ENCODE measurements around the gene CABP4.
"Not testable (repeated sequence)": the region's sequence is repeated elsewhere in the genome, so short reads cannot be mapped to it uniquely, and the experiment has no call there.

The CABP4 gene

DNA sequence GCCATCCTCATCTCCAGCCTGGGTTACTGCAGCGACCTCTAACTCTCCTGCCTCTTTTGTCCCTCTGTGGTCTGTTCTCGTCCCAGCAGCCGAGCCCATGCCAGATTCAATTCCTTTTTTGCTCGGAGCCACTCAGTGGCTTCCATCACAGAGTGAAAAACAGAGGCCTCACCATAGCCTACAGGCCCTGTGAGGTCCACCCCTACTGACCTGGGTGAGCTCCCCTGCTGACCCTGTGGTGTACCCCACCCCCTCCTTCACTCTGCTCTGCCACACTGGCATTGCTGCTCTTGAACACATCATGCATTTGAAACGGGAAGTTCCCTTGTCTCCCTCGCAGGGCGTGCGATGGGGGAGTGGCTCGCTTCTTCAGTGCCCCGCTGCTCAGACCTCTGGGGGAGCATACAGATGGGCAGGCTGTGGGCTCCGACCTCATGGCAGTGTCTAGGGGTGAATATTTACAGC is 29.7 kb downstream of the CABP4 start:
- no peak overlapping the region for H3K27ac ChIP-seq

DNA sequence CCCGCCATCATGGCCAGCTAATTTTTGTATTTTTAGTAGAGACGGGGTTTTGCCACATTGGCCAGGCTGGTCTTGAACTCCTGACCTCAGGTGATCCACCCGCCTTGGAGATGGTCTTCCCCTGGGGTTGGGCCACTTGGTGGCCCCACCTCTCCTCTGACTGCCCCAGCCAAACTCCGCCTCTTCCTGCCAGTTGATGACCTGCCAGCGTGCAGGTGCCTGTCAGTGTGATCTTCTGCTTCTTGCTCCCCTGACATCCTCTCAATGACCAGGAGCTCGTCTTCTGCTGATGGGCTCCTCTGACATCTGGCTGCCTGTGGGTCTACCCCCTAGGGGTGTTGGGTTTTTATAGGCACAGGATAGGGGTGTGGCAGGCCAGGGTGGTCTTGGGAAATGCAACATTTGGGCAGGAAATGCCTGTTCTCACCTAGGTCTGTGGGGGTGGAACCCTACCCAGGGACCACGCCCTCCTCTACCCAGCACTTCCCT is 30.8 kb downstream of the CABP4 start:
- H3K27ac ChIP-seq: not testable (repeated sequence)

More for the DNA sequence above, 29.7 kb downstream of the CABP4 start:
- TF ChIP-seq, protein P1, sequence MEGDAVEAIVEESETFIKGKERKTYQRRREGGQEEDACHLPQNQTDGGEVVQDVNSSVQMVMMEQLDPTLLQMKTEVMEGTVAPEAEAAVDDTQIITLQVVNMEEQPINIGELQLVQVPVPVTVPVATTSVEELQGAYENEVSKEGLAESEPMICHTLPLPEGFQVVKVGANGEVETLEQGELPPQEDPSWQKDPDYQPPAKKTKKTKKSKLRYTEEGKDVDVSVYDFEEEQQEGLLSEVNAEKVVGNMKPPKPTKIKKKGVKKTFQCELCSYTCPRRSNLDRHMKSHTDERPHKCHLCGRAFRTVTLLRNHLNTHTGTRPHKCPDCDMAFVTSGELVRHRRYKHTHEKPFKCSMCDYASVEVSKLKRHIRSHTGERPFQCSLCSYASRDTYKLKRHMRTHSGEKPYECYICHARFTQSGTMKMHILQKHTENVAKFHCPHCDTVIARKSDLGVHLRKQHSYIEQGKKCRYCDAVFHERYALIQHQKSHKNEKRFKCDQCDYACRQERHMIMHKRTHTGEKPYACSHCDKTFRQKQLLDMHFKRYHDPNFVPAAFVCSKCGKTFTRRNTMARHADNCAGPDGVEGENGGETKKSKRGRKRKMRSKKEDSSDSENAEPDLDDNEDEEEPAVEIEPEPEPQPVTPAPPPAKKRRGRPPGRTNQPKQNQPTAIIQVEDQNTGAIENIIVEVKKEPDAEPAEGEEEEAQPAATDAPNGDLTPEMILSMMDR (IDR thresholded peaks at IDR 0.05): no peak
- no peak for TF ChIP-seq ZFX (IDR thresholded peaks at IDR 0.05; ENCODE audit: borderline replicate concordance)

DNA sequence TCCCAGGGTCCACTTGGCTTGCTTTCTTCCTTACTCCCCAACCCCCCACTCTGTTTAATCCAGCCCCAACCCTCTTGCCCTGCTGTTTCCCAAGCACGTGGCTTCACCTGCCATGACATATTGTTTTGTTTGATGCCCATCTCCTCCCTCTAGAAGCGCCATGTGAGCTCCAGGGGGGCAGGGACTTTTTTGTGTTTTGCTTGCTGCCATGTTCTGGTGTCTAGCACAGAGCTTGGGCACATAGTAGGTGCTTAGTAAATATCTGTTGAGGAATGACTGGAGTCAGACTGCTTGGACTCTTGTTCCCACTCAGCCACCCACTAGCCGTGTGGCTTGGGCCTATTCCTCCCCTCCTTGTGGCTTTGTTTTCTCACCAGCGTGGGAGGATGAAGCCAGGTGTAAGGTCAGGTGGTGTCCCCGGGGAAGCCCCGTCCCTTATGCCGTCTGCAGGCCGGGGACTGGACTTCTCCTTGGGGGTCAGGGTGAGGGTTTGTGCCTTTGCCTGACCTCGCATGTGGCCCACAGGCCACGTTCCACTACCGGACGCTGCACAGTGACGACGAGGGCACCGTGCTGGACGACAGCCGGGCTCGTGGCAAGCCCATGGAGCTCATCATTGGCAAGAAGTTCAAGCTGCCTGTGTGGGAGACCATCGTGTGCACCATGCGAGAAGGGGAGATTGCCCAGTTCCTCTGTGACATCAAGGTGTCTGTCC is 31.5 kb downstream of the CABP4 start:
- H3K27ac ChIP-seq: no peak overlapping the region
- TF ChIP-seq ZFX (IDR thresholded peaks at IDR 0.05; ENCODE audit: borderline replicate concordance): no peak
- TF ChIP-seq, protein P1 (IDR thresholded peaks at IDR 0.05): no peak

DNA sequence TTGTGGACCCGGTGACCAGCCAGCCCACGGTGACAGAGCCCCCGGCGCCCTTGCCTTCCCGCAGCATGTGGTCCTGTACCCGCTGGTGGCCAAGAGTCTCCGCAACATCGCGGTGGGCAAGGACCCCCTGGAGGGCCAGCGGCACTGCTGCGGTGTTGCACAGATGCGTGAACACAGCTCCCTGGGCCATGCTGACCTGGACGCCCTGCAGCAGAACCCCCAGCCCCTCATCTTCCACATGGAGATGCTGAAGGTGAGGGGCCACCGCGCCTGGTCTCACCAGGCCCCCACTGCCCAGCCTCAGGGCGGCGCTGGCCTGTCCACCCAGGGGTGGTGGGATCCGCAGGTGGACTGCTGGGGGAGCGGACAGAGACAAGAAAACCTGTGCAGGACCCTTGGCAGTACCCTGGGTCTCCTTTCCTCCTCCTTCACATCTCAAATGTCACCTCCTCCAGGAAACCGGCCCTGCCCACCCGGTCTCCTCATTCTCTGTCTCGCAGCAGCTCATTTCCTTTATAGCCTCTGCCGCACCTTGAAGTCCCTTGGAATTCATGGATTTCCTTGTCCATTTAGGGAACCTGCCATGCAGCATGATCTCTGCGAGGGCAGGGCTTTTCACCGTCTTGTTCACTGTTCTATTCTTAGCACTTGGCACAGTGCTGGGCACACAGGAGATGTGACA is 34.2 kb downstream of the CABP4 start:
- TF ChIP-seq, protein P1 (IDR thresholded peaks at IDR 0.05): no peak
- TF ChIP-seq ZFX (IDR thresholded peaks at IDR 0.05; ENCODE audit: borderline replicate concordance): no peak
- H3K27ac ChIP-seq: no peak overlapping the region

DNA sequence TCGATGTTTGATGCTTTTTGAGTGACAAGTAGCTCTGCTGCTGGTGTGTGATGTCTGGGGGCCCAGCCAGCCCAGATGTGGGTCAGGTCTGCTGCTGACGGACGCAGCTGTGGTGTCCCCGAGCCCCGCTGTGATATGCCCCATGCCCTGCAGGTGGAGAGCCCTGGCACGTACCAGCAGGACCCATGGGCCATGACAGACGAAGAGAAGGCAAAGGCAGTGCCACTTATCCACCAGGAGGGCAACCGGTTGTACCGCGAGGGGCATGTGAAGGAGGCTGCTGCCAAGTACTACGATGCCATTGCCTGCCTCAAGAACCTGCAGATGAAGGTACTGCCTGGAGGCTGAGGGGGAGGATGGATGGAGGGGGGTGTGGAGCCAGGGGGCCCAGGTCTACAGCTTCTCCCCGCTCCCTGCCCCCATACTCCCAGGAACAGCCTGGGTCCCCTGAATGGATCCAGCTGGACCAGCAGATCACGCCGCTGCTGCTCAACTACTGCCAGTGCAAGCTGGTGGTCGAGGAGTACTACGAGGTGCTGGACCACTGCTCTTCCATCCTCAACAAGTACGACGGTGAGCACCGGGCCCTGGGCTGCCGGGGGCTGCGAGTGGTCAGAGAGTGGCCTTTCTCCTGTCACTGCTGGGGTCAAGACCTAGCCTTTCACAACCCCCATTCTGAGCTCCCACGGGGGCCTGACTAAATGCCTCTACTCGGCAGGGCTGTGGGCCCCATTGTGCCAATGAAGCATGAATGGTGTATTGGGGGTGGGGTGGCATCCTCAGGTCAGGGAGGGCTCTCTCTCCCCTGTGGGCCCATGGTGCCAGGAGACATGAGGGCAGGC is 35.0 kb downstream of the CABP4 start:
- TF ChIP-seq ZFX (IDR thresholded peaks at IDR 0.05; ENCODE audit: borderline replicate concordance): no peak
- TF ChIP-seq, protein P1 (IDR thresholded peaks at IDR 0.05): no peak
- no peak overlapping the region for H3K27ac ChIP-seq

DNA sequence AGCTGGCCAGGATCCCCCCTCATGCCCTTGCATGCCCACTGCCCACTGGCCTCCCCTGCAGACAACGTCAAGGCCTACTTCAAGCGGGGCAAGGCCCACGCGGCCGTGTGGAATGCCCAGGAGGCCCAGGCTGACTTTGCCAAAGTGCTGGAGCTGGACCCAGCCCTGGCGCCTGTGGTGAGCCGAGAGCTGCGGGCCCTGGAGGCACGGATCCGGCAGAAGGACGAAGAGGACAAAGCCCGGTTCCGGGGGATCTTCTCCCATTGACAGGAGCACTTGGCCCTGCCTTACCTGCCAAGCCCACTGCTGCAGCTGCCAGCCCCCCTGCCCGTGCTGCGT is 35.5 kb downstream of the CABP4 start:
- no peak overlapping the region for H3K27ac ChIP-seq
- TF ChIP-seq ZFX (IDR thresholded peaks at IDR 0.05; ENCODE audit: borderline replicate concordance): no peak
- TF ChIP-seq, protein P1 (IDR thresholded peaks at IDR 0.05): no peak

DNA sequence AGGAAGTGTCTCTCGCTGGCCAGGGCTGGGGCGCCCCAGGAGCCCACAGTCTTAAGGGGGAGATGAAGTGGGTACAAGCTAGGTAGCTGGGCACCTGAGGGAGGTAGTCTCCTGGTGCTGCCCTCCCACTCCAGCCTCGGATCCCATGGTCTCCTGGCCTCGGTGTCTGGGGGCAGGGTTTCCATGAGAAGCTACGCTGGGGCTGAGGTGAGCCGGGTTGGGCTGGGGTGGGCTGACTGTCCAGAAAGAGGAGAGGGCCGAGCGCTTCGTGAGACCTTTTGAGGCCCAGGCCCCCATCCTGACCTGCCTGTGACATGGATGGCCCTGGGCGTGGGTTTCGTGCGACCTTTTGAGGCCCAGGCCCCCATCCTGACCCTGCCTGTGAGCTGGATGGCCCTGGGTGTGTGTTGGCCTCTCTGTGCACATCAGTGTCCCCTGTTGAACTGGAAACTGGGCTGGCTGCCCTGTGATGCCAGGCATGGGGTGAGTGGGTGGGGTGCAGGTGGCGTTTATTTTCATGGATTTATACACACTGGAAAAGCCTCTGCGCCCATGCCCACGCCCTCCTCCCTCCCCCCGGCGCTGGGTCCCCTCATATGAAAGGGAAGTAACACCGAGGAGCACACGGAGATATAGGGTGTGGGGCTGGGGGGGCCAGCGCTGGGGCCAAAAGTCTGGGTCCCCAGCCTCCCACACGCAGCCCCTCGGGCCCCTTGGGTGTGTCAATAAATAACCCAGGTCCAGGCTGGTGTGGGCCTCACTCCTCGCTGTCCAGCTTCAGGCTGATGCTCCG is 36.3 kb downstream of the CABP4 start:
- TF ChIP-seq ZFX (IDR thresholded peaks at IDR 0.05; ENCODE audit: borderline replicate concordance): no peak
- TF ChIP-seq, protein P1 (IDR thresholded peaks at IDR 0.05): no peak
- H3K27ac ChIP-seq: no peak overlapping the region
